ENCODE data around the gene CRHR2.

The CRHR2 gene

DNA sequence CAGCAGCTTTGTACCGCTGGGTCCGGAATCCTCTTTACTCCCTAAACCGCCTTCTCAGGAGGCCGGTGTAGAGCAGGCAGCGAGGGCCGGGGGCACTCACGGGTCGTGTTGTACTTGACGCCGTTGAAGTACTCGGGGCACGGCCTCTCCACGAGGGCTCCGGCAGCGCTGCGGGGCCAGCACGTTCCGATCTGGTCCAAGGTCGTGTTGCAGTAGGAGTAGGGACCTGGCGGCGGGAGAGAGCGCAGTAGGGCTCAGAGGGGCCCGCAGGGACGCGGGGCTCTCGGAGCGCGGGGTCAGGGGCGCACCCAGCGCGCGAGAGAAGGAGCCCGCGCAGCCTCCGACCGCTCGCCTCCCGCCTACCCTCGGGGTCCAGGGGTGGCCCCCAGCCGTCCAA is 443 bp downstream of the CRHR2 start:
- no peak for DNase-seq (ENCODE audit: low read depth in 2 of 2)

DNA sequence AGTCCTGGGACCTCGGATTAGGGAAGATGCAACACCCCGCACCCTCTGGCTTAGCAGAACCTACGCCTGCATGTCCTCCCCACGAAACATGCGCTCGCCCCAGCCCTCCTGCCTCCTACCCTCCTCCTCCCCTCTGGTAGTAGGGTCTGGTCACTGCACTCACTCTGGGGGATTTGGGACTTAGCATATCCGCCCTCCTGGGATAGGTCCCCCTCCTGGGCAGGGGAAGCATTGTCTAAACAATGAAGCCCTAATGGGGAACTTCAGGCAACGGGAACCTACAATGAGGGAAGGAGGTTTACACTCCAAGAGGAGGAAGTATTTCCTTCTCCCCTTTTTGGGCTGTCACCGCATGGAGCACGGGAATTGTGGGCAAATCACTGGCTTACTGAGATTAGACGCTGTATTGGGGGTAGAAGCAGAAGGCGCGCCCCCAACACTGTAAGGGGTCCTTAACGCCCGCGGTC is 892 bp downstream of the CRHR2 start:
- no peak for DNase-seq (ENCODE audit: low read depth in 2 of 2)

DNA sequence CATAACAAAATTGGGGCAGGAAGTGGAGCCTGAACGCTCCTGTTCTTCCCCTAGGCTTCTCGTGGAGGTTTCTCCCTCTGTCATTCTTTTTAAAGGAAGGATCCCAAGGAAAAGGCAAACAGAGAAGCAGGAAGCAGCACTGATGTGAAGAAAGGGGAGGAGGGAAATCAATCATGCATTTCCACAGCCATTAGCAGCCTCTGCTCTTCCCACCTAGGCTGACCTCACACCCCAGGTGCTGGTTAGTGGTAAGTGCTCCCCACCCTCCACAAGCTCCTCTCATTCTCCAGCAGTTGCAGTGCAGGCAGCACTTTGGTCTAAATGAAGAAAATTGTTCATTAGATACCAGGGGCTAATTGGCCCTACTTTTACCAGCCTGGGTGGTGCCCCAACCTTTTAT is 2.6 kb downstream of the CRHR2 start:
- DNase-seq (ENCODE audit: low read depth in 2 of 2), result no peak

DNA sequence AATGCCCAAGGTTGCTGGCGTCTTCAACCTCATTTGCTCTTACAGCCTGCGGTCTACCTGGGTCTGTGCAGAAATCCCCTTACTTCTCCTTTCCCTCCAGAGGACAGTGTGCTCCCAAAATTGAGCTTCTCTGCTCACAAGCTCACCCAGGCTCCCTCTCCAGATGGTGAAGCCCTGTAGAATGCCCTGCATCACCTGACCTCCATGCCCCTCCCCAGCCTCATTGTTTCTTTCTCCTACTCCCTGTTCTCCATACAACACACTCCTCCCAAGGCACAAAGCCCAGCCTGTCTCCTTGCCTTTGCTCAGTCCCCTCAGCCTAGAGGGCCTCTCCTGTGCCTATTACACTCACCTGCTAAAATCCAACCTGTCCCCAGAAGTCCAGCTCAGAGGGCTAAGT is 3.5 kb downstream of the CRHR2 start:
- no peak for DNase-seq (ENCODE audit: low read depth in 2 of 2)

DNA sequence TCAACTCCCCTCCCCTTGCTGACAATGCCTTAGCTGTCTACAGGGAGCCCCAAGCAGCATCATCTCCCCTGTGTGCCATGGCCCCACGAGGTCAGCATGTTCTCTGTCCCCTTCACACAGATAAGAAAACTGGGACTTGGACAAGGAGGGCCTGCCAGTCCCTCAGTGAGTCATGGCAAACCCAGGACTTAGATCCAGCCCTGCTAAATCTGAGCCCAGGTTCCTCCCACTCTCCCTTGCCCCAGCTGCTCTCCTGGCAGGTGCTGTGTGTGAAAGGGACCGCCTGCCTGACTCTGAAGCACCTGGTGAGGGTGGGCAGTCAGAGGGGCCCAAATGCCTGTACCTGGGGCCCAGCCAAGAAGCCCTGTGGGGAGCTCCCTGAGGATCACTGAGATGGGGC is 7.4 kb downstream of the CRHR2 start:
- DNase-seq (ENCODE audit: low read depth in 2 of 2), result no peak

DNA sequence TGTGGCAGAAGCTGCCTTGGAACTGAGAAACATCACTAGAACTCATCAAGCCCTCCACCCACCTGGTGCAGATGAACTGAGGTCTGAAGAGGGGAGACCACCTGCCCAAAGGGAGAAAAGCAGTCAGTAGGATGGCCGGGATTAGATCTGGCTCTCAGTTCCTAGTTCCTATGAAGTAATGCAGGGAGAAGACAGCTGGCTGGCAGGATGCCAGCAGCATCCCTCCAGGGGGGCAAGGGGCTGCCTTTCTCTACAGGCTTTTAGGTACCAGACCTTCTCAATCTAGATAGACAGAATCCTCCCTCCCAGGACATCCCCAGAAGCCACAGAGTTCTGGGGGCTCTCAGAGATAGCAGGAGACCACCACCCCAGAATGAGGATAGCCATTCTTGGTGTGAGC is 7.8 kb downstream of the CRHR2 start:
- no peak for DNase-seq (ENCODE audit: low read depth in 2 of 2)

DNA sequence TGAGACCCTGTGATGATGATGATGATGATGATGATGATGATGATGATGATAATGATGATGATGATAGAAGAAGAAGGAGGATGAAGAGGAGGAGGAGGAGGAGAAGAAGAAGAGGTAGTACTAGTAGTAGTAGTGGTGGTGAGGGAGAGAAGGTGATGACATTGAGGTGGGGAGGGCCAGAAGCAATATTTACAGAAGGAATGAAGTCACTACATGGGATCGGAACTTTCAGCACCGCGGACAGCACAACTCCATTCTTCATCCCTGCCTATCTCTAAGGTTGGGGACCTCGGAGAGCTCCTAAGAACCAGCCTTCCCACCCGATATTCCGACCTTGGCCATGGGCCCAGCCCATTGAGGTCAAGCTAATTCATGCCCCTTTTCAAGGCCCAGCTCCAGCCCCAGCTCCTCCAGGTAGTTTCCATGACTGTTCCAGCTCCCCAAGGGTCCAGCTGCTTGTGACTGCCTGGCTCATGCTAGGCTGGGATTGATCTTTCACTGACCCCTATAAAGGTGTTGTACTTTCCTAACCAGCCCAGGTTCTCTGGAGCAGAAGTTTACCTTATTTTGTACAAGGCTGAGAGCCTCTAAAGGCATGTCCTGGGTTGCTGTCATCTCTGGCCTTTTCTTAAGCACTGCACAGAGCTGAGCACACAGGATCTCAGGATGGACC is 10.3 kb downstream of the CRHR2 start:
- no peak for DNase-seq (ENCODE audit: low read depth in 2 of 2)

DNA sequence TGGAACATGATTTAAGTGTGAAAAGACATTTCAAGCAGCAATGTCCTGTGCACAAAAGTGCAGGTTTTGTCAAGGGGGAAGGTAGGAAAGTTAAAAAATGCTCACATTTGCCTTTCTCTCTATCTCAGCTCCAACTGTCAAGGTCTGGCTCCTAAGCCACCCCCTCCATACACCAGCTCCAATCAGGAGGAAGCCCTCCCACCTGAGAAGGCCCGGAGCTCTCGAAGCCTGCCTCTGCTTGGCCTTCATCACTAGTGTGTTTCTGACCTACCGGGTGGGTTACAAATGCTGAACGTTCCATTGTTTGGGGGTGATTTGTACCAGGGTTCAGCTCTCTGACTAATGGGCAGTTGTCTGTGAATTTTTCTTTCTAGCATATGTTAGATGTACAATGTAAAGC is 14.2 kb downstream of the CRHR2 start:
- DNase-seq (ENCODE audit: low read depth in 2 of 2), result no peak

DNA sequence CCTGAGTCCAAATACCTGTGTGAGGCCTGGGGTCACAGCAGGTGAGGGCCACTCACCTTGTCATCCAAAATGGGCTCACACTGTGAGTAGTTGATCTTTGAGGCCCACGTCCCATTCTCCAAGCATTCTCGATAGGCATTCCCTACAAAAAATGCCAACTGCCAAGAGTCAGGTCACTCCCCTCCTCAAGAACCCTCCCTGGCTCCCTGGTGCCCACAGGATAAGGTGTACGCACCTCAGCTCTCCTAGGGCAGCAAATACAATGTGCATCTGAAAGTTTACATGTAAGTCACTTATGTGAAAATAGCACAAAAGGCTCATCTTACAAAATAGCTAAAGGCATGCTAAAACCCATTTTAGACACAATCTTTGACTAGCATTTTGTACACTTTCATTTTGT is 15.1 kb downstream of the CRHR2 start:
- no peak for DNase-seq (ENCODE audit: low read depth in 2 of 2)

DNA sequence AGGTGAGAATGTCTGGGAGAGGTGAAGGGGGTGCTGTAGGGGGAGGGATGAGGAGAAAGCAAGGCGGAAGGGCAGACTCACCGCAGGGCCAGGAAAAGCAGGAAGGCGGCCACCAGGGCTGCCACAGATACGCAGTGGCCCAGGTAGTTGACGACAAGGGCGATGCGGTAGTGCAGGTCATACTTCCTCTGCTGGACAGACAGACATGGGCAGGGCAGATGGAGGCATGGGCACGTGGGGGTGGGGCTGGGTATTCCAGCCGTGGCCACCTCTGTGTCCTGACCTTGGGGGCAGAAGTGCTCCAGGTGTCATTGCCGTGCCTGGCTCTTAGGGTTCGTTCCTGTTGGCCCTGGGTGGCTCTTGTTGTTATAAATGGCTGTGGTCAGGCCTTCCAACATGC is 16.8 kb downstream of the CRHR2 start:
- no peak for DNase-seq (ENCODE audit: low read depth in 2 of 2)

DNA sequence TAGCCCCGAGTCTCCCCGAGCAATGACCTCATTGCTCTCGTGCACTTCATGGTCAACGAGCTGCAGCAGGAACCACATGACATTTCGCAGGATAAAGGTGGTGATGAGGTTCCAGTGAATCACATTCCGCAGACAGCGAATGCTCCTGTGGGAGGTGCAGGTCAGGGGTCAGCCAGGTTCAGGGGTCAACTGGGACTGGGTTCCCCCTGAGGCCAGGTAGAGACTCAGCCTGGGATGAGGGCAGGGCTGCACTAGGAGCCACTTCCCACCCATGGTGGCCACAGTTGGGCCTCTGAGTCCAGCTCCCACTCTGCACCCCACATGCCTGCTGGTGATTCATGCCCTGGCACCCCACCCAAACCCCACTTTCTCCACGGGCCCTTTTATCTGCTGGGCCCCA is 17.2 kb downstream of the CRHR2 start:
- DNase-seq (ENCODE audit: low read depth in 2 of 2), result no peak

DNA sequence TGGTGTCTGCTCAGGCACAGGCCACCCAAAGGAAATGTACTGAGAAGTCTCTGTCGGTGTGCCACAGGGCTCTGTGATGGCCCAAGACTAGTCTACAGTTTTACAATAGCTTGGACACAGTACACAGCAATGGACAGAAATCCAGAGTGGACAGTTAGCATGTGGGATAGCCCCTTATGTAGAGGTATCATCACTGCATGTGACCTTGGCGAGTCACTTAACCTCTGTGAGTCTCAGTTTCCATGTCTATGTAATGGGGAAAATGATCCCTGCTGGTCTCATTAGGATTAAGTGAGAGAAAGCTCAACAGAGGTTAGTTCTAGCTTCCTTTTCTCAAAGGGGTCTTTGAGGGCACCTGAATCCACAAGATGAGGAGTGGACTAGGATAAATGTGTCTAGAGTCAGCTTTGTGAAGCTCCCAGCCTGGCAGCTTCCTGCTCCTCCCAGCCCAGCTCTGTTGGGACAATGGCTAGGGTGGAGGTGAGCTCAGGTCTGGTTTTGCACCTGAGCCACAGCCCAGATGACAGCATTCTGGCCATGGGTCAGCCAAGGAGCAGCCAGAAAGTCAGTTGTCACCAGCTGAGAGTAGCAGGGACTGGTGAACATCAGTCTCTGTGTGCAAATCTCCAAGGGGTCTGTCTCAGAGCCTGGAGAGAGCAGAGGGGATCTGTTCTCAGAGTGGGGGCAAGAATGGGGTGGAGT is 17.9 kb downstream of the CRHR2 start:
- DNase-seq (ENCODE audit: low read depth in 2 of 2), result no peak

DNA sequence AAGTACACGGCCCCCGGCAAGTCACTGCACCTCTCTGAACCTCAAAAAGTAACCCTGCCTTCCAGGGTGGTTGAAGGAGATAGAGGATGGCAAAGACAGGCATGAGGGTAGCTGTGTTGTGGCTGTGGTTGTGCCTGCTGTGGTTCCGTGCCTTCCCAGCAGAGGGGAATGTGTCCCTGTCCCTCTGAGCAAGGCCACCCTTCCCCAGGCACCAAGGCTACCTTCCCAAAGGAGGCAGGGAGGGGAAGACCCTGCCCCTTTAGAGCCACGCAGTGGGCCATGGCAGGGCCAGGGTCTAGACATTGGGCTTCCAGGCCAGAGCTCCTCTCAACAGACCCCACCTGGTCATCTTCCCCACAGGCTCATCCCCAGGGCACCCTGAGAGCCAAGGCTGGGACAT is 18.8 kb downstream of the CRHR2 start:
- DNase-seq (ENCODE audit: low read depth in 2 of 2), result no peak

DNA sequence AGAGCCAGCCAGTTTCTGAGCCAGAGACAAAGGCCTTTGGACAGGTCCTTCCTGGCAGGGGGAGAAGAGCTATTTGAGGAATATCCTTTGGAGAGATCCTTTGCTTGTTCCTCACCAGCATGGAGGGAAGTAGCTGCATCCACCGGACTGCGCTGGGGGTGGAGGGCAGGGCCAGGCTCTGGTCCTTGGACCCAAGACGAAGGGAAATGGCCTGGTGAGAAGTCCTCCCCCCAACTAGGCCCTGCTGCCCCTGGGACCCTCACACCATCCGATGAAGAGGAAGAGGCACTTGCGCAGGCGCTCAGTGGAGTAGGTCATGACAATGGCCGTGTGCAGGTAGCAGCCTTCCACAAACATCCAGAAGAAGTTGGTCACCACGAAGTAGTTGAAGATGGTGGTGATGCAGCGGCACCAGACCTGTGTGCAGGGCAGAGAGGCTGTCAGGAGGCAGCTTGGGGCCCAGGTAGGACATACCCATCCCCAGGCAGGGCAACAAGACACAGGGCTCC is 19.8 kb downstream of the CRHR2 start:
- DNase-seq (ENCODE audit: low read depth in 2 of 2), result no peak

DNA sequence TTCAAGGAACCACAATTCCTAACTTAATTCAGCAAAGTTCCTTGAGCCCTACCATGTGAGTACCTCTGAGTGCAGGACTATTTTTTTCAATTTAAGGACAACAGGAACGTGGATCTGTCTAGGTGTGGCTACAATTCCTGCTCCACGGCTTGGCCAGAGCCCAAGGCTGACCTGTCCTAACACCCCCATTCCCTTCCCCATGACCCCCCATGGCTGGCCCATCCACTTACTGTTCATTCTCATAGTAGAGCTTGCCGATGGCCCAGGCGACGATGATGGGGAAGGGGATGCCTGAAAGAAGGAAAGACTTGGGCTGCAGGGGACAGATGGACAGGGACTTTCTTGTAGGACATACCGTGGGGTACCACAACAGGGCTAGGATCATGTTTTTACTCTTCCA is 20.3 kb downstream of the CRHR2 start:
- DNase-seq (ENCODE audit: low read depth in 2 of 2), result no peak

DNA sequence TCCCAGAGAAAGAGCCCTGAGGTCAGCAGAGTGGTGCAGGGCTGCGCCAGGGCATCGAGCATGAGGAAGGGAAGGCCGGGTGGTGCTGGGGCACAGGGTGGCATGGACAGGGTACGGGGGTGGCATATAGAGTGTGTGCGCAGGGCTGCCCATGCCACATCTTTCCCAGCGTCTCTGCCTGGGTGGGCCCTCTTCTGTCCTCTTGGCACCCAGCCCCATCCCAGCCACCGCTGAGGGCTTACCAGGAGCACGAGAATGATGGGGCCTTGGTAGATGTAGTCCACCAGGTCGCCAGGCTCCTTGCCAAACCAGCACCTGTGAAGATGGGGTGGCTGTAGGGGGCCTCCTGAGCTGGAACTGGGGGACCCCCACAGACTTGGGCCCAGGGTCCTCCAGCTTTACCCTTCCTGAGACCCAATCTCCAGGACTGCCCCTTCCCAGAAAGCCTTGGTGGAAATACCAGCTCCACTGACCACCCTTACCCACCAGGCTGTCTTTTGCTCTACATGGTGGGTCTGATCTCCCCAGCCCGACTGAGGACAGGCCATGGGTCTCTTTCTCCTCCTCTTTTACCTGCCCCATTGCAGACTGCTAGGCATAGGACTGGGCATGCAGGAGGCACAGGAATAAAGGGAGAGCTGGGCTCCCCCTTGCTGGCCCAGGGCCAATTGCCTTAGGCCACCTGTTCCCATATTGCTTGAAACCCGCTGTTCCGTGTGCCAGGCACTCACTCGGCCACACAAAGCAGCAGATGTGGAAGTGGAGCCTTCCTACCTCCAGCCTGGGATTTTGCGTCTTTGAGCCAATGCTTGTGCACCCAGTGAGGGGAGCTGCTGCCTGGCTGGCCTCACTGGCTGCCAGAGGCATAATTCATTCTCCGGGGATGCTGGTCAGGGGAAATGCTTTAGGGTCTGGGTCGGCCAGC is 21.7 kb downstream of the CRHR2 start:
- DNase-seq (ENCODE audit: low read depth in 2 of 2), result no peak

DNA sequence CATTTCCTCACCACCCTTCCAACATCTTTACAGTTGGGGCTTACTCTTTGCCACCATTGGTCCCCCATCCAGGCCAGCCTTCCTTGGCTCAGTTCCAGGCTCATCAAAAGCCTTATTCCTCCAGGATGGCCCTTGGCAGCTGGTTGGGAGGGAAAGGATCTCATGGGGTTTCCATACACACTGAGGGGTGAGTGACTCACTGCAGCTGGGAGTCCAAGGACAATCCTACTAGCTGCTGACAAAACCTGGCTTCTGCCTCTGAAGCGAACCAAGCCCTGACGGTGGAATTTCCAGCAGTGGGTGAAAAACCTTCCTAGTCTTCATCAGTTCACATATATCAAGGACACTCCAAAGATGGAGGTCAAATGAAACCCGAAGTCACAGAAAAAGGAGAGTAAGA is 22.9 kb downstream of the CRHR2 start:
- no peak for DNase-seq (ENCODE audit: low read depth in 2 of 2)

DNA sequence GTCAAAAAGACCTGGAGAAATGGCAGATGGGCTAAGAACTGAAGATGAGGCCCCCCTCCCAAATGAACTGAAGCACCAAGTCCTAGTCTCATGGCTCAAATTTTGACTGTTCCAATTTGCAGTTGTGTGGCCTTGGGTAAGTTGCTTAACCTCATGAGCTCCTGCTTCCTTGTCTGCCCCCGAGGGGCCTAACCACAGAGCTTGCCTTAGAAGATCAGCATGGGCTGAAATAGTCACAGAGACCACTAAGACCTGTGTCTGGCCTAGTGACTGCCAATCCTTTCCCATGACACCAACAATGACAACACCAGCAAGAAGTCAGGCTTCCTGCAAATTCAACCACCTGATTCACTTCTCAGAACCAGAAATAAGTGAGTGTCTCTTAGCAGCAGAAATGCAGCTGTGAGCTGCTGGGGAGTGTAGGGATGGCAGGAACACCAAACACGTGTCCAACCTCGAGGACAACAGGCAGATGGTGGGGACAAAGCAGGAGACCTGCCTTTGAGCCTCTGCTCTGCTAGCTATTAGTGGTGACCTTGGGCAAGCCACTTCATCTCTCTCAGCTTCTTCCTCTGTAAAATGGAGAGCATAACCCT is 23.7 kb downstream of the CRHR2 start:
- no peak for DNase-seq (ENCODE audit: low read depth in 2 of 2)

DNA sequence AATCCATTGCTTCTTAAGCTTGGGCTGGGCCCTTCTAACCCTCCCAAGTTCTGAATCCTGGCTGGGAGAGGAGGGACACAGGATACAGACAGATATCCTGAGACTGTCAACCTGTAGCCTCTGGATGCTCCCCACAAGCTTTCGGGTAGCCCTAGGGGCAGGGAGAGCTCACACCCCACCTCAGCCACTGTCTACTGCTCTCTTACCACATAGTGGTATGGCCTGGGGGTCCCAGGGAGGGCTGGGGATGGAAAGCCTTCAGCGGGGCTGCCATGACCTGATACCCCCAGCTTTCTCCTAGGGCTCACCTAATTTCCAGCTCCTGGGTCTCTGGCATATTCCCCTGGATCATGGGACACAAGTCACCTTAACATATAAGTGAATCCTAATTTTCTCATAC is 25.1 kb downstream of the CRHR2 start:
- no peak for DNase-seq (ENCODE audit: low read depth in 2 of 2)

DNA sequence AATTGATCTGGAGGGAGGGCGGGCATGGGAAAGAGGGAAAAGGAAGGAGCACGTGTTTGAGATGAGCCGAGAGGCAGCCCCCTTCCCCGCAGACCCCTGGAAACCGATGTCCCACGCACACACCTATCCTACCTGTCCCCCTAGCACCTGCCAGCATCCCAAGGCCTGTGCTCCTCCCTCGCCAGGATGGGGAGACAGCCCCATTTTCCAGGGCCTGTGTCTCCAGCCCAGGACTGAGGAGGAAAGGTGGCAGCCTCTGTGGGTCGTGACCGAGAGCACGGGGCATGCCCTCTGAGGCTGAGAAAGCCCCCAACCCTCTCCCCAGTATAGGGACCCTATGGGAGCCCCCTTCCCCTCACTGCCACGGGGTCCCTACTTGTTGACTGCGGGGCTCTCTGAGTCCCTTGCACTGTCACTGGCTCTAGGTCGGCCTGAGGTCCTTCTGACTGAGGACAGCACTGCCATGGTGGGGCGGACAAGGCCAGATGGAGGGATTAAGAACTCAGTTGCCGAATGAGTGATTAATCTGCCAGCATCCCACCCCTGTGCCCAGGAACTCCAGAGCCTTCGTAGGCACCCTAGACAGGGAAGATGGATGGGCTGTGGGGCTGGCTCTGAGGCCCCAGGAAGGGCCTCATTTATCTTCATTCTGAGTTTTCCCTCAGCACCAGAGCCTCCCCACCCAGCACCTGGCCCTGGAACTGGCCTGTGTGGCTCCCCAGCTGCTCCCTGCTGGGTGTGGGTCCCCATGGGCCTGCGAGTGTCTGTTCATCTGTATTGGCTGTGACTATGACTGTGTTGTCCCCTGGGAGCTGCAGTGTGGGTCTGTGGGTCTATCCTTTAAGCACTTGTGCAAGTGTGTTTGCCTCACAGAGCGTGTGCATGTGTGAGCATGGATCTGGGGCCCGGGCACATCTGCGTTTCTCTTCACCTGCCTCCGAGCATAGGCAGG is 26.0 kb downstream of the CRHR2 start:
- DNase-seq (ENCODE audit: low read depth in 2 of 2), result no peak

Measured in stimulated activated CD8-positive, alpha-beta memory T cell treated with anti-CD3 and anti-CD28 coated beads, Interleukin-7, amount 100 ng/mL, for 4 hours (primary cell).